ENCODE measurements around the gene ILKAP.

GRCh38 chr2:238169708-238170251, 33.7 kb downstream of the ILKAP start:
- TF ChIP-seq CTCF (IDR thresholded peaks at IDR 0.05; ENCODE audit: insufficient read depth, low read length, poor library complexity, severe bottlenecking) (no peak), EZH2phosphoT487 (conservative IDR thresholded peaks at IDR 0.05; ENCODE audit: low read length) (no peak)

Measured in SU-DHL-6 (cell line).